Activated naive CD4-positive, alpha-beta T cell treated with anti-CD3 and anti-CD28 coated beads, Interleukin-2, amount 50 U/mL, for 24 hours (primary cell): ENCODE measurements around the gene NRG4.
"Not testable (repeated sequence)": the region's sequence is repeated elsewhere in the genome, so short reads cannot be mapped to it uniquely, and the experiment has no call there.

ENCODE experiments used
- H3K27ac Mint-ChIP-seq: one replicate; pipeline ENCODE4 v1.8.0; 2021; ENCODE audit warnings: mild to moderate bottlenecking, mixed read lengths
- H3K27me3 Mint-ChIP-seq: one replicate; pipeline ENCODE4 v1.8.0; 2021; ENCODE audit warnings: mixed read lengths
- H3K36me3 Mint-ChIP-seq: one replicate; pipeline ENCODE4 v1.8.0; 2021; ENCODE audit warnings: mixed read lengths
- H3K4me1 Mint-ChIP-seq: one replicate; pipeline ENCODE4 v1.8.0; 2021; ENCODE audit warnings: mixed read lengths
- H3K4me3 Mint-ChIP-seq: one replicate; pipeline ENCODE4 v1.8.0; 2021; ENCODE audit warnings: mild to moderate bottlenecking, mixed read lengths
- H3K9me3 Mint-ChIP-seq: one replicate; pipeline ENCODE4 v1.8.0; 2021; ENCODE audit warnings: mixed read lengths

NRG4 gene

DNA sequence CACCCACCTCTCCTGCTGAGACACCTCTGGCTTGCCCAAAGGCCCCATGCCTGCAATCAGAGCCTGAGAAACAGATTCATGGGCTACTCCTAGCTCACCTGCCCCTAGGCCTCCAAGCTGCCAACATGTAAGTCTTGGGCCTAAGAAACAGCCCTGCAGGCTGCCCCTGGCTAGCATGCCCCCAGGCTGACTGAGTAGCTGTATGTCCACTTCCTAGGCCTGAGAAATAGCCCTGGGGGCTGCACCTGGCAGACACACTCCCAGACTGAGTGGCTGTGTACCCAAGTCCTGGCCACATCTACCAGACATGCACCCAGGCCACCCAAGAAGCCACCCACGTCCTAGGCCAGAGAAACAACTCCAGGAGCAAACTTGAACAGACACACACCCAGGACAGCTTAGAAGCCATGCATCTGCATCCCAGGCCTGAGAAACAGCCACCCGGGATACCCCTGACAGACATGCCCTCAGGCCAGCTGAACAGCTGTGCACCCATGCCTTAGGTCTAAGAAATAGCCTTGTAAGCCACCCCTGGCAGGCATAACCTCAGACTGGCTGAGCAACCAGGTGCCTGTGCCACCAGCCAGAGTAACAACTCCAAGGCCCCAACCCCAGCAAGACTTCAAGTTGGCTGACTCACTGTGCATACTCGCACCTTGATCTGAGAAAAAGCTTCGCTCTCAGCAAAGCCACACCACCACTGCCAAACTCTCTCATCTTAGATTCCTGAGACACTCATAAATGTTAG is 12.0 kb upstream of the NRG4 start:
- peaks cover 14% of the 10 kb centered on the region for H3K27me3 Mint-ChIP-seq
- H3K4me3 Mint-ChIP-seq: no peak overlapping the region
- H3K27ac Mint-ChIP-seq: no peak overlapping the region
- H3K4me1 Mint-ChIP-seq: no peaks in the 10 kb centered on the region
- peaks cover 11% of the 10 kb centered on the region for H3K9me3 Mint-ChIP-seq
- peaks cover 3% of the 10 kb centered on the region for H3K36me3 Mint-ChIP-seq

DNA sequence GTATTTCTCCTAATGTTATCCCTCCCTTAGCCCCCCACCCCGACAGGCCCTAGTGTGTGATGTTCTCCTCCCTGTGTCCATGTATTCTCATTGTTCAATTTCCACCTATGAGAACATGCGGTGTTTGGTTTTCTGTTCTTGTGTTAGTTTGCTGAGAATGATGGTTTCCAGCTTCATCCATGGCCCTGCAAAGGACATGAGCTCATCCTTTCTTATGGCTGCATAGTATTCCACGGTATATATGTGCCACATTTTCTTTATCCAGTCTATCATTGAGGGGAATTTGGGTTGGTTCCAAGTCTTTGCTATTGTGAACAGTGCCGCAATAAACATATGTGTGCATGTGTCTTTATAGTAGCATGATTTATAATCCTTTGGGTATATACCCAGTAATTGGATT is 1.2 kb upstream of the NRG4 start:
- not testable (repeated sequence) for H3K4me1 Mint-ChIP-seq, H3K27ac Mint-ChIP-seq, H3K4me3 Mint-ChIP-seq, H3K36me3 Mint-ChIP-seq
- H3K9me3 Mint-ChIP-seq: peaks cover 14% of the 10 kb centered on the region
- peaks cover 25% of the 10 kb centered on the region for H3K27me3 Mint-ChIP-seq

DNA sequence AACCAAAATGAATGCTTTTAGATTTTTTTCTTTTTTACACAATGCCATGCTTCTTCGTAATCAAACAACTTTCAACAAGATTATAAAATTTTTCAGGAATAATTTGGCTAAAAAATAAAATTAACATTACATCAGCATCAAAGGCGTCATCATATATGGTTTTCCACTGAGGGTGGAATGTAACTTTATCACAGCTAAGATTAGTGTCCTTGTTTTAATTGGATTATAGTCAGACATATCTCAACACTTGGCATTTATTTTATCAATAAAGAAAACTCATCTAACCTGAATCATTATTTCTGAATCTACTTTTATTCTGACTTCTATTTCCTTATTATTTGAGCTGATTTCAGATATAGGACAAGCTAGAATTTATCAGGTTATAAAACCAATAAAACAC is 1.6 kb downstream of the NRG4 start:
- Mint-ChIP-seq H3K27ac (no peak overlapping the region), H3K27me3 (peaks cover 17% of the 10 kb centered on the region), H3K9me3 (no peaks in the 10 kb centered on the region)

DNA sequence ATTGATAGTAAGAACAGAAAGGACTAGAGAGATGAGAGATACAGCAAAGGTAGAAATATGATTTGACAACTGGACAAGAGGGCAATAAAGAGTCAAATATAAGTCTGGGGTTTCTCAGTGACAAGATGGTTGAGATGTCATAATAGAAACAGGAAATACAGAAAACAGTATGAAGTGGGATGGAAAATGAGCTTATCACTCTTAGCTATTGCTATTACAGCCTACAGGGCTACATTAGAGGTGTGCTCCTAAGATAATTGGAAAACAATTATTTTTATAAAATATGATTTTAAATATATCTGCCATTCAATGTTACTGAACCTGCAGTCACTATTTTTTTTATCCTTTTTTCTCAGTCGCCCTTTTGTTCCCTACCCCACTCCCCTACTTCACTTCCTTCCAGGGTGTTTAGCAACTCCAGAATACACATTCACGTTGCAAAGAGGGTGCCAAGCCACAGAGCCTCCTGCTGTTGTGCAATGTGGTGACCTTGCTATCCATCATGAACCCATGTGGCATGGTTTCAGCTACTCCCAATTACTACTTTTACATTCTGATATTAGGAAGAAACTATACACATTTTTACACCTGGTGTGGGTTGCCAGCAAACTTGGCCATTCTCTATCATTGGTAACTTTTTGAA is 6.0 kb downstream of the NRG4 start:
- Mint-ChIP-seq H3K36me3 (peaks cover 3% of the 10 kb centered on the region), H3K27me3 (peaks cover 22% of the 10 kb centered on the region), H3K27ac (no peak overlapping the region), H3K4me1 (no peaks in the 10 kb centered on the region), H3K9me3 (no peaks in the 10 kb centered on the region), H3K4me3 (no peak overlapping the region)

More for the DNA sequence above, 1.6 kb downstream of the NRG4 start:
- Mint-ChIP-seq H3K4me3 (no peak overlapping the region), H3K36me3 (no peaks in the 10 kb centered on the region), H3K4me1 (peaks cover 6% of the 10 kb centered on the region)

DNA sequence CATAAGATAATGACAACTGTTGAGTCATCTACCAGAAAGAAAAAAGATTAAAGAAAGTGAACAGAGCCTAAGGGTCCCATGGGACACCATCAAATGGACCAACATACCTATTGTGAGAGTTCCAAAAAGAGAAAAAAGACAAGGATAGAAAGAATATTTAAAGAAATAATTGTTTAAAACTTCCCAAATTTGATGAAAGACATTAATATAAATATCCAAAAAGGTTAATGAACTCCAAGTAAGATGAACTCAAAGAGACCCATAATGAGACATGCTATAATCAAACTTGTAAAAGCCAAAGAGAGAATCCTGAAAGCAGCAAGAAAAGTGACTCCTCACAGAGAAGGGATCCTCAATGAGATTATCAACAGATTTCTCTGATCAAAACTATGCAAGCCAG is 8.9 kb downstream of the NRG4 start:
- Mint-ChIP-seq H3K9me3 (no peaks in the 10 kb centered on the region), H3K4me3 (no peak overlapping the region), H3K27me3 (peaks cover 19% of the 10 kb centered on the region), H3K27ac (no peak overlapping the region), H3K36me3 (peaks cover 3% of the 10 kb centered on the region), H3K4me1 (no peaks in the 10 kb centered on the region)

DNA sequence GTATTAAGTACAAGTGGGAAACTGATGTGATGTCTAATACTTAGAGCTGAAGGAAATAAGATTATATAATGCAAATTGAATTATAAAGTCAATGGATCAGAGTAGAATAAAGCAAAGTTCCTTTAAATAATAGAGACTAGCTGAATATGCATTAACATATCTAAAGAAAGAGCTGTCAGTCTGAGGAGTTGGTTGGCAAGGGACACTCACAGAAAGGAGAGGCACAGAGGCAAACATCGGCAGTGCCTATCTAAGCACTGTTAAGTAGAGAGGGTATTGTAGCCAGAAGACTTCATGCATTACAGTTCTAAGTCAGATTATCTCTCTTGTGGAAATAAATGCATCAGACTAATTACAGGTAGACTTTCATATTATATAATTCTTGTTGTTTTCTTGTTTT is 16.6 kb downstream of the NRG4 start:
- no peaks in the 10 kb centered on the region for H3K9me3 Mint-ChIP-seq
- H3K36me3 Mint-ChIP-seq: peaks cover 3% of the 10 kb centered on the region
- H3K27me3 Mint-ChIP-seq: peaks cover 2% of the 10 kb centered on the region

DNA sequence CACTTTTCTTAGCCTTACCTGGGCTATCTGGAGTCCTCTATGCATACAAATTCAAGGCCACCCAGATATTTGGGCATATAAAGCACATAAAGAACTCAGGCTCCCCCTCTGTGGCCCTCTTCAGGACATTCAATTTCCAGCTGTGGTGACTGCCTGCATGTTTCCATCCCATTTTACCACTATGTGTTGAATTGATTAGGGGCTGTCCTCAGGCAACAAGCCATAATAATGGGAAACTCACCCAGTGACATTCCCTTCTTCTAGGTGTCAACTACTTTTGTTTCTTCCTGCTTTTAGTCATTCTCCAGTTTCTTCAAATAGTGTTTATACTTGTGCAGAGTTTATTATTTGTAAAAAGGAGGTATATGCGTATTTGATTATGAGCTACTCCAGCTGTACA is 18.0 kb downstream of the NRG4 start:
- Mint-ChIP-seq H3K4me3 (no peak overlapping the region), H3K4me1 (no peaks in the 10 kb centered on the region), H3K27me3 (peaks cover 2% of the 10 kb centered on the region), H3K36me3 (peaks cover 3% of the 10 kb centered on the region), H3K9me3 (no peaks in the 10 kb centered on the region), H3K27ac (no peak overlapping the region)

More for the DNA sequence above, 16.6 kb downstream of the NRG4 start:
- Mint-ChIP-seq H3K4me3 (no peak overlapping the region), H3K4me1 (no peaks in the 10 kb centered on the region), H3K27ac (no peak overlapping the region)

DNA sequence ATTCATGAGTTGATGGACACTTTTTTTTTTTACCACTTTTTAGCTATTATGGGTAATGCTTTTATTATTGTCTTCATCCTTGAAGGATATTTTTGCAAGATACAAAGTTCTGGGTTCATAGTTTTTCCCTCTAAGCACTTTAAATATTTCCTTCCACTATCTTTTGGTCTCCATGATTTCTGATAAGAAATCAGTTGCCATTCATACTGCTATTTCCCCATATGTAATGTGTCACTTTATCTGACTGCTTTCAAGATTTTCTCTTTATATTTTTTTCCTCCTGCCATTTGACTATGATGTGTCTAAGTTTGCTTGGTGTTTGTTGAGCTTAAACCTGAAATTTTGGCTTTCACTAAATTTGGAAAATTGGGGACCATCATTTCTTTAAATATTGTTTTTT is 19.3 kb downstream of the NRG4 start:
- H3K36me3 Mint-ChIP-seq: peaks cover 3% of the 10 kb centered on the region
- no peaks in the 10 kb centered on the region for H3K4me1 Mint-ChIP-seq
- H3K27me3 Mint-ChIP-seq: peaks cover 2% of the 10 kb centered on the region
- H3K4me3 Mint-ChIP-seq: no peak overlapping the region
- no peak overlapping the region for H3K27ac Mint-ChIP-seq
- H3K9me3 Mint-ChIP-seq: no peaks in the 10 kb centered on the region

DNA sequence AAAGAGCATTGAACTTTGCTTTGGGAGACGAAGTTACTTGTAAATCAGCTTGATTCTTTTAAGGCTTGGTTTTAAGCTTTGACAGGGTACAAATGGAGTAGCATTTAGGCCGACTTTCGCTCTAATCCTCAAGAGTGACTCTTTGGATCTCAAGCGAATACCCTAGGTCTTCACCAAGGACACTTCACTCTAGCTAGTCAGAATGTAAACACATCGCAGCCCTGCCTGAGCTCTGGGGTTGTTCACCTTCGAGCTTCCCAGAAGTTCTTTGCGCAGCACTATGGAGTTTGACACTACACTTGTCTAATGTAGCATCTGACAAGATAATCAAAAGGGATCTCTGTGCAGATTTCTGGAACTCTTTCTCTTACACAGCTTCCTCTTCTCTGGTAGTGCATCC is 22.3 kb downstream of the NRG4 start:
- Mint-ChIP-seq H3K27ac (no peak overlapping the region), H3K36me3 (peaks cover 3% of the 10 kb centered on the region), H3K27me3 (no peaks in the 10 kb centered on the region), H3K9me3 (no peaks in the 10 kb centered on the region), H3K4me1 (no peaks in the 10 kb centered on the region), H3K4me3 (no peak overlapping the region)

DNA sequence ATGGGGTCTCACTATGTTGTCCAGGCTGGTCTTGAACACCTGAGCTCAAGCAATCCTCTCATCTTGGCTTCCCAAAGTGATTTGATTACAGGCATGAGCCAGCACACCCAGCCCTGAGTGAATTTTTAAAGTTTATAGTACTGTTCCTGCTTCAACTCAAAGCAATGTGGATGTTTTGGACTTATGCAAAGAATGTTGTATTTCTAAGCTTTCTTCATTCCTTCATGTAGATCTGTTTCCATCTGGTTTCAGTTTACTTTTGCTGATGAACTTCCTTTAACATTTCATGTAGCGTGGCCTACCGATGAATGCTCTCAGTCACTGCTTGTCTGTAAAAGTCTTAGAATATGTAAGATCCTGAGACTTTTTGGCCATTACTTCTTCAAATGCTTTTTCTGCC is 23.2 kb downstream of the NRG4 start:
- no peak overlapping the region for H3K4me3 Mint-ChIP-seq
- H3K27me3 Mint-ChIP-seq: no peaks in the 10 kb centered on the region

DNA sequence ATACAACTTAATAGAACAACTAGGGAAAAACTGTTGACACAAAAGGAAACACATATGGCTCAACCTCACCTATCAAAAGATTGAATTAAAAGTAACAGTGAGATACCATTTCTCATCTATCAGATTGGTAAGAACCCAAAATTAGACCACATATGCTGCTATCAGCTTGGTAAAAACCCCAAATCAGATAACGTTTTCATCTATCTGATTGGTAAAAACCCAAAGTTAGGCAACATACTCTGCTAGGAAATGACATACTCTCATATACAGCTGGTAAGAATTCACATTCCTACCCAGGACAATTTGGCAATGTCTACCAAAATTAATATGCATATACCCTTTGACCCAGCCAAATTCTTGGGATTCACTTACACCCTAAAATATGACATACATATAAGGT is 26.3 kb downstream of the NRG4 start:
- no peaks in the 10 kb centered on the region for H3K9me3 Mint-ChIP-seq

More for the DNA sequence above, 23.2 kb downstream of the NRG4 start:
- Mint-ChIP-seq H3K4me1 (no peaks in the 10 kb centered on the region), H3K9me3 (no peaks in the 10 kb centered on the region), H3K27ac (no peak overlapping the region), H3K36me3 (peaks cover 3% of the 10 kb centered on the region)

DNA sequence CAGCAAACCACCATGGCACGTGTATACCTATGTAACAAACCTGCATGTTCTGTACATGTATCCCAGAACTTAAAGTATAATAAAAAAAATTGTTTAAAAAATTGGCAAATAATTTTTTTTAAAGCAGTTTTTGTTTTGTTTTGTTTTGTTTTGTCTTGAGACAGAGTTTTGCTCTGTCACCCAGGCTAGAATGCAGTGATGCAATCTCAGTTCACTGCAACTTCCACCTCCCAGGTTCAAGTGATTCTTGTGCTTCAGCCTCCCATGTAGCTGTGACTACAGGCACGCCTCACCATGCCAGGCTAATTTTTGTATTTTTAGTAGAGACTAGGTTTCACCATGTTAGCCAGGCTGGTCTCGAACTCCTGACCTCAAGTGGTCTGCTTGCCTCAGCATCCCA is 27.5 kb downstream of the NRG4 start:
- not testable (repeated sequence) for H3K4me1 Mint-ChIP-seq, H3K36me3 Mint-ChIP-seq, H3K9me3 Mint-ChIP-seq, H3K27ac Mint-ChIP-seq, H3K4me3 Mint-ChIP-seq, H3K27me3 Mint-ChIP-seq

More for the DNA sequence above, 26.3 kb downstream of the NRG4 start:
- Mint-ChIP-seq H3K4me1 (no peaks in the 10 kb centered on the region), H3K27ac (no peak overlapping the region), H3K36me3 (no peaks in the 10 kb centered on the region), H3K27me3 (no peaks in the 10 kb centered on the region), H3K4me3 (no peak overlapping the region)

DNA sequence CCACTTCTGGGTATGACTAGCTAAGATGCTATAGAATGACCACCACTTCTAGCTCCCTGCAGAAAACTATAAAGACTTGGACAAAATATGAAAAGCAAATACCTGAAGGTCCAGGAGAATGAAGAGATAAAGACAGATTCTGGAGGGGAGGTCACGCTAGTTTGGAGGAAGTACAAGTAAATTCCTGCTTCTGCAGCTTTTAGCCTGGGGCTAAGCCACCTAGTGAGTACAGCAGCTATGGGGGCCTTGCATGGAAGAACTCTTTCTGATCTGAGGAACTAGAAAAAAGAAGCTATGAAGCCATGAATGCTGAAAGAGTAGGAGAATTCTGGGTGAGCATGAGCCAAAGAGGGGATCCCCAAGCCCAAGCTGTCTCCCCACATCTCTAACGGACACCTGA is 29.8 kb downstream of the NRG4 start:
- Mint-ChIP-seq H3K4me3 (no peak overlapping the region), H3K27ac (no peak overlapping the region), H3K4me1 (no peaks in the 10 kb centered on the region), H3K9me3 (no peaks in the 10 kb centered on the region), H3K36me3 (peaks cover 2% of the 10 kb centered on the region), H3K27me3 (peaks cover 13% of the 10 kb centered on the region)

DNA sequence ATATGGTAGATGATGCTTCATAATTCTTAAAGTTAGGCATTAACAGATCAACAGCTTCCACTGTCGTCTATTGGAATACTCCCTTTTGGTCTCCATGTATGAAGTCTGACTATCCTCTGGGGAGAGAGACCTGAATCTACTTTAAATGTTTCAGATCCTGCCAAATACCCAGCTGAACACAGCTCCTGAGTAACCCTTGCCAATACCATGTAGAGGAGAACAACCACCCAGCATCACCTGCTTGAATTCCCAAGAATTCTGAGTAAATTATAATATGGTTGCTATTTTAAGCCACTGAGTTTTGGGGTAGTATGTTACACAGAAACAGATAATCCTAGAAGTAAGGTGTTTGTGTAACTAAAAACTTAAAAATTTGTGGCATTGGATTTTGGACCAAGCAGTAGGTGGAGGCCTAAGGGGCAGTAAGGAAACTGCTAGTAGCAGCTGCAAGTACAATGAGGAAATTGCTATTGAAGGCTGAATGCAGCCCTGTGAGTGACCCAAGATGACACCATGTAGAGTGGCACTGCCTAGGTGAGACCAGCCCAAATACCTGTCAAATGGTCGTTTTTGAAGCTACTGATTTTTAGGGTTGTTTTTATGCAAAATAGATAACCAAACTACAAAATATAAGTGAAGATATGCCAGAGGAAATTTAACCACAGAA is 30.9 kb downstream of the NRG4 start:
- Mint-ChIP-seq H3K27ac (no peak overlapping the region), H3K4me1 (no peaks in the 10 kb centered on the region), H3K9me3 (no peaks in the 10 kb centered on the region), H3K27me3 (peaks cover 13% of the 10 kb centered on the region), H3K36me3 (peaks cover 2% of the 10 kb centered on the region), H3K4me3 (no peak overlapping the region)

DNA sequence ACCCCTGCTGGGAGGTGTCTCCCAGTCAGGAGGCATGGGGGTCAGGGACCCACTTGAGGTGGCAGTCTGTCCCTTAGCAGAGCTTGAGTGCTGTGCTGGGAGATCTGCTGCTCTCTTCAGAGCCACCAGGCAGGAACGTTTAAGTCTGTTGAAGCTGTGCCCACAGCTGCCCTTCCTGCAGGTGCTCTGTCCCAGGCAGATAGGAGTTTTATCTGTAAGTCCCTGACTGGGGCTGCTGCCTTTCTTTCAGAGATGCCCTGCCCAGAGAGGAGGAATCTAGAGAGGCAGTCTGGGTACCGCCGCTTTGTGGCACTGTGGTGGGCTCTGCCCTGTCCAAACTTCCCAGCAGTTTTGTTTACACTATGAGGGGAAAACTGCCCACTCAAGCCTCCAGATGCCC is 35.5 kb downstream of the NRG4 start:
- H3K27me3 Mint-ChIP-seq: peaks cover 19% of the 10 kb centered on the region
- not testable (repeated sequence) for H3K4me3 Mint-ChIP-seq, H3K36me3 Mint-ChIP-seq, H3K4me1 Mint-ChIP-seq, H3K9me3 Mint-ChIP-seq, H3K27ac Mint-ChIP-seq

DNA sequence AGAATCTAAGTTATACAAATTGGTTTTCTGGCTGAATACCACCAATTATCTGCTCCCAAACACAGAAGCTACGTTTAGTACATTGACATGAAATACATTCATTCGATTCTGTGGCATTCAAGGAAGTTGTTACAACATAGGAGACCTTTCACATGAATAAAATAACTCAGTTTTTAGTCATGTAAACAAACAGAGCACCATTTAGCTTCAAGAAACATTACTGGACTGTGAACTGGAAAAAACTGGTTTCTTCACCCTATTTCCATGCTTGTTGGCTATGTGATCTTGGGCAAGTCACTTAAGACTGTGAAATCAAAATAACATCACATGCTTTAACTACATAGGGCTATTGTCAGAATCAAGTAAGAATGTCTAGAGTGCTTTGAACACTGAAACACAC is 46.2 kb downstream of the NRG4 start:
- Mint-ChIP-seq H3K4me3 (no peak overlapping the region), H3K9me3 (no peaks in the 10 kb centered on the region), H3K36me3 (no peaks in the 10 kb centered on the region), H3K27me3 (no peaks in the 10 kb centered on the region), H3K27ac (no peak overlapping the region), H3K4me1 (no peaks in the 10 kb centered on the region)
